Endometrium (tissue), 2 donors: ENCODE data around the gene IL17F.
"Not testable (repeated sequence)": the region's sequence is repeated elsewhere in the genome, so short reads cannot be mapped to it uniquely, and the experiment has no call there.

Experiments used
- FAIRE-seq: peaks from 2 replicates; lab custom pipeline; 2012; peaks lifted over from hg19 to GRCh38; lab: Jason Lieb, UNC
- donor health status: control.
- donor health status: control.

Gene IL17F

DNA sequence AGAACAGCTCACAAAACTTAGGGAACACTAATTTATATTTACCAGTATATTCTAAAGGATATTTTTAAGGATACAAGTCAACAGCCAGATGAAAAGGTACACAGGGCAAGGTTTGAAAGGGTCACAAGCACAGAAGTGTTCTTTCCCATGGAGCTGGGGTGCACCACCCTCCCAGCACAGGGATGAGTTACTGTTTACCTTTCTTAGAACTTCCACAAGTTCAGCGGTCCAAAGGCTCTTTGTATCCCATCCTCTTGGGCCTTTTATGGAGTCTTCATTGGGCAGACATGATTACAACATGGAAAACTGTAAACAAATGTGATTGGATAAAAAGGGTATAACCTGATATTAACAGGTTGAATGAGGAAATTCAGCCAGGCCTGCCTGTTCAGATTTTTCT lies 1.1 kb upstream of the IL17F start:
- FAIRE-seq: no peak

DNA sequence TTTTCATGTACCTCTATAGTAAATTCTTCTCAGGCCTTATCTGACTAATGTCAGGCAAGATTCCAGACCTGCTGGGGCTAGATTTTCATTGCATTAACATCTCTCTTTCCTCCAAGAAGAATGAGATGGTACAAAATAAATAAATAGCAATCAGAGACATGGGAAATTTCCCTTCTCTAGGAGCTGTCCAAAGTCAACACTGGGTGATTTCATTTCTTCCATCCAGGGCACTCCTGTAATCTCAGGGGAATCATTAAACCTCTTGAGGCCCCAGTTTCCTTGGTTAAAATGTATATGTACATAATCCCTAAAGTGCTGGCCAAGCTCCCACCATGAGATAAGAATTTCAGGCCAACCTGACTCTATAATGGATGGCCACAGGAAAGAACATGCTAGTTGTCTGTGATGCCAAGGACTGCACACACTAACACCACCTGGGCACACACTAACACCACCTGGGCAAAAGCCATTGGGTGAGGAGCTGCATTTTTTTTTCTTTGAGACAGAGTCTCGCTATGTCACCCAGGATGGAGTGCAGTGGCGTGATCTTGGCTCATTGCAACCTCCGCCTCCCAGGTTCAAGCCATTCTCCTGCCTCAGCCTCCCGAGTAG lies 912 bp downstream of the IL17F start:
- no peak for FAIRE-seq

GRCh38 chr6:52241819-52242218 lies 2.5 kb downstream of the IL17F start:
- no peak for FAIRE-seq

DNA sequence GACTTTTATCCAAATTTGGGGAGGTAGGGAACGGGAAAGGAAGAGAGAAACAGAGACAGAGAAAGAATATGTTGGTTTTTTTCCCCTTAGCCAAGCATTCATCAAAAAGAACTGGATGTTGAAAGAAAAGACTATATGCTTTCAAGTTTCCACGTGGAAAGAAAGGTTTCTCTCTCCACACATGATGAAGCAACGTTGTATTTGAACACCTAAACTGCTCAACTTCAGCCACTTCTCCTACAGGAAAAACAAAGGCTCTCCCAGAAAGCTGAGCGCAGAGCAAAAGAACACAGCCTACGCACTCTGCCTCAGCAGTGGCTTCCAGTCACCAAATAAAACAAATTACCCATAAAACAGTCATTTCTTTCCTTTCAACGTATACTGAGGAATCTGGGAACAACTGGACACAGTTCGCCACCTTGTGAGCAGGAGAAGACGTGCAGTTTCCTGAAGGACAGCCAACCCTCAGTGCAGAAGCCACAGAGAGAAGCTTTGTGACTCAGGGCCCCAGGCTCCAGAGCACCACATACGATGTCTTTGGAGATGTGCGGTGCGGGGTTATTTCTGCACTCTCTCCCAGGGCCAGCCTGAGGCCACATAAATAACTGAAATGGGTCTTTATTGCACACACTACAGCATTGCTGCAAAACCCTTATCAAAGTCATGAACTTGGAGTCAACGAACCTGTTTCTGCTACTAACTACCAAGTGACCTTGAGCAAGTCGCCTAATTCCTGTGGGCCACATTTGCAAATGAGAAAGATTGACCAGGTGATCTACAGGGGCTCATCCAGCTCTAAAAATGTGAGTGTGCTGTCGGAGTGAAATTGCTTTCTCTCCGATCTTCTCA lies 10.1 kb downstream of the IL17F start:
- FAIRE-seq: no peak

DNA sequence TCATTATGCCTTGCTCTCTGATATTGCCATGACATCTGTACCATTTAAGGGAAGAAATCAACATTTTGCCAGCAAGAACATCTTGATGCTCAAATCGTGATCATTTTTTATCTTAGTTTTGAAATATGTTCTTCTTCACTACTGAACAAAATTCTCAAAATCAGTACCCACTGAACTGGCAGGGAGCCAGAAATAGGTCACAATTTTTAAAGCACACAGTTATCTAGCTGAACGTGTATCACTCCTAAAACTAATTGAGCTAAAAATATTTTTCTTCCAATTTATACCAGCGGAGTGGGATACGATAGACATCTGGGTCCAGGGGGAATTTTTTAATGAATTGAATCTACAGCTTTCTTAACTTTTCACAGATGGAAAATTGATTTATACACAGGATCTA lies 11.3 kb downstream of the IL17F start:
- no peak for FAIRE-seq

DNA sequence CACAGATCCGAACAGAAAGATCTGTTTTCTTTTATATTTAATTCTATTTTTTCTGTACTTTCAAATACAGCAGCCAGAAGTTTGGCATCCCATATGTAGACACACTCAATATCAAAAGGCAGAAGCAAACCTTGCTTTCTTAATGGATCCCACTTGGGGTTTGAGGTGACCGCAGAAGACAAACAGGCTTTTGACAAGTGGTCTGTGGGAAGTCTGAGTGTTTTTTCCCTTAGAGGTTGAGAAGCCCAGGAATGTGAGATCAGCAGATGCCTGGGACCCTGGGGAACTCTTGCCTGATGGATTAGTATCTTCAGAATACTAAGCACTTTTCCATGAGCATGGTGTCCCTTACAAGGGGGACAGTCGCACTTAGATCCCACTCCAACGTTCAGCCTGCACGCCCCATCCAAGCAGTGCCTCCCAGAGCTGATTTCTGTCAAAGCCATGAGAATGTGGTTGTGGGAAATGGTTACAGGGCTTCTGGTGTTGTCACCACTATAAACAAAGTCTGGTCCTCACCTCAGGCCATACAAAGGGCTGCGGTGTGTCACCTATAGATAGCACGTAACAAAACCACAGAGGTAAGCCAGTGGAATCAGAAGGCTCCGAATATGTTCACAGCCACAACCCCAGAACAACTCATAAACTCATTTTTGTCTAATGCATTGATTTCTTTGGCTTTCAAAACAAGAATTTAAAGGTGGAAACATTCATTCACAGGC lies 12.7 kb downstream of the IL17F start:
- no peak for FAIRE-seq

DNA sequence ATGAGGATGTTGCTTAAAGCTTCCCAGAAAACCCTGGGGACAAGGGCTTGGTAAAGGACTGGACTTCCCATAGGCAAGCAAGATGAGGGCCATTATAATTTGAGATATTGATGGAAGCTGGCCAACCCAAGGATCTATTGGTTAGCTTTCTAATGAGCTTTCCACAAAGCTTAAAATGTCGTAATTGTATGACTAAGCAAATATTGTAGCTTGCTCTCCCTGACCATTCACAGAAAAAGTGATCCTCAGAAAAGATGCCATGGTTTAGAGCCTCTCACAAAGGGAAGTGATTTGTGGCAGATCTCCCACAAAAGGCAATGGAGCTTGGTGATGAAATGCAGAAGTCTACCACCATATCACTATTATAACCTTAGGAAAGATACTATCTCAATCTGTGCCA lies 13.6 kb downstream of the IL17F start:
- FAIRE-seq: no peak

- no peak for FAIRE-seq
Measured at GRCh38 chr6:52227495-52227894, 16.8 kb downstream of the IL17F start.

GRCh38 chr6:52221302-52221701 lies 23.0 kb downstream of the IL17F start:
- FAIRE-seq: no peak

- FAIRE-seq: no peak
Measured at GRCh38 chr6:52217761-52218160, 26.5 kb downstream of the IL17F start.

DNA sequence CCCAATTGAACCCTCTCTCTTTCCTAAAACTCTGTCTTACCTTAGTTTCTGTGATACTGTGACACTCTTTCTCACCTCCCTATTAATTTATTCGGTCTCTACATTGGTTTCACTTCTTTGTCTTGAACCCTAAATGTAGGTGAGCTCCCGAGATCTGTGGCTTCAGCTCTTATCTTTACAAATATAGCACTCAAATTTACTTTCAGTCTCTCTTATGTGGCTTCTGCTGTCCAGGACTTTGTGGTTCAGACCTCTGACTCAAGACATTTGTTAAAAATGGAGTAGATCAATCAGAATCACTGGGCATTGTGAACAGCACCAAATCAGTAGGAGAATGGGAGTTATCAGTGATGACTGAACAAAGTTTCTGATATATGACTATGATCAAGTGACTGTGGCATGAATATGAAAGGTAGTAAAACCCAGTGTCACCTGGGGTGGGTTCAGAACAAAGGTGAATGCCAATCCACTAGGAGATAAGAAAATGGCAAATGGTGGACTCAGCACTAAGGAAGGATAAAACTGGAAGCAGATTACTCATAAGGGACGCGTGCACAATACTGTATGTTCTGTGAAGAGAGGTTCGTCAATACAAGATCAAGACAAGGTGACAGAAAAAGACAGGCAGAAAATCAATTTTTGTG lies 27.2 kb downstream of the IL17F start:
- FAIRE-seq: no peak

GRCh38 chr6:52215787-52216186 lies 28.5 kb downstream of the IL17F start:
- FAIRE-seq: no peak

GRCh38 chr6:52213127-52213526 lies 31.2 kb downstream of the IL17F start:
- no peak for FAIRE-seq

DNA sequence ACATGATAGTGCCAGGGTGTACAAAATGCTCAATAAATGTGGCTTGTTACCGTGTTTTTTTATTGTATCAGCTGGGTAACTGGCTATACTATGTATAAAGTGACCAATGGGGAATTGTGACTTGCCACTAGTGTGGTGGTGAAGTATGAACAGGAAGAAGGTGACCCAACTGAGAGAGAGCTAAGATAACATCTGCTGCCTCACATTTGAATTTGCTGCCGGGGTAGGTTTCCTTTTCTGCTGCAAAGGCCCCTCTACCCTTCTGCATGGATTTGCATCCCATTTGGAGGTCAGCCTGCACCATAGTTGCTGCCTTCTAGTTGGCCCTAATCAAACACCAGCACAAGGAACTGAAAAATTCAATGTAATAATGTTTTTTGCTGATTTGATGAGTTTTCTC lies 34.1 kb downstream of the IL17F start:
- FAIRE-seq: no peak

- FAIRE-seq: no peak
Measured at GRCh38 chr6:52209770-52210169, 34.5 kb downstream of the IL17F start.

GRCh38 chr6:52208612-52209011 lies 35.7 kb downstream of the IL17F start:
- no peak for FAIRE-seq

GRCh38 chr6:52207066-52207465 lies 37.2 kb downstream of the IL17F start:
- no peak for FAIRE-seq

GRCh38 chr6:52201493-52201892 lies 42.8 kb downstream of the IL17F start:
- FAIRE-seq: no peak

DNA sequence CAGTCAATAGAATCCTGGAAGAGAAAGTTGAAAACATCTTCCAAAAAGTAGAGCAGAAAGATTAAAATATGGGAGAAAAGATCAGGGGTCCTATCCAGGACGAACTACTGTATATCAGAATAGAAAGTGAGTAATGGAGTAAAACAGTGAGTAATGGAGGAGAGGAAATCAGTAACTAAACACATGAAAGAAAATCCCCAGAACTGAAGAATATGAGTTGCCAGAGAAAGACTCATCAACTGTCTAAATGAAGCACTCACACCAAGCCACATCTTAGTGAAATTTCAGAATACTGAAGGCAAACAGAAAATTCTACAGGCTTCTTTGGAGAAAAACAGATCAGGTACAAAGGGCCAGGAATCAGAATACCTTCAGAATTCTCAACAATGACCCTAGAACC lies 43.3 kb downstream of the IL17F start:
- no peak for FAIRE-seq

DNA sequence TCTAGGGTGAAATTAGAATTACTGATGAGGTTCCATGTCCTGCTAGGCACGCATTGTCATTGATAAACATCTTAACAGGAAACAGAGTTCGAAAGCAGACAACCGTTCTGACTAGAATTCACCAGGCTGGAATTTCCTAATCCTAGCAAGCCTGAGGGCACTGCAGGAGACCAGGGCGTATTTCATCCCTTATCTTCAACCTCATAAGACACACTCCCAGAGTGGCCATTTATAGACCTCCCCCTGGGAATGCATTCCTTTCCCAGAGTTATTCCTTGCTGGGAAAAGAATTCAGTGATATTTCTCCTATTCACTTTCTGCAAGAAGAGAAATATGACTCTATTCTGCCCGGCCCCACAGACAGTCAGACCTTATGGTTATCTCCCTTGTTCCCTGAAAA lies 44.2 kb downstream of the IL17F start:
- FAIRE-seq: not testable (repeated sequence)

GRCh38 chr6:52195886-52196285 lies 48.4 kb downstream of the IL17F start:
- no peak for FAIRE-seq

GRCh38 chr6:52191824-52192223 lies 52.5 kb downstream of the IL17F start:
- no peak for FAIRE-seq

DNA sequence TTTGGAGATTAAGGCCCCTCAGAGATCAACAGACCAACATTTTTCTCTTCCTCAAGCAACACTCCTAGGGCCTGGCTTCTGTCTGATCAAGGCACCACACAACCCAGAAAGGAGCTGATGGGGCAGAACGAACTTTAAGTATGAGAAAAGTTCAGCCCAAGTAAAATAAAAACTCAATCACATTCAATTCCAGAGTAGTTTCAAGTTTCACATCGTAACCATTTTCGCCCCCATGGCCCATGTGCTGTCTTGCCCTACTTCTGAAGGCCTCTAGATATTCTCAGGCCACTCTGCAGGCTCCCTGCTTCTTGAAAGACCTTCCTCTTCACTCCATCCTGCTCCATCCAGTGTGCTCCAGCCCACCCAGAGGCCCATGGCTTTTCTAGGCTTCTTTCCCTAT lies 53.9 kb downstream of the IL17F start:
- FAIRE-seq: no peak
